ENCODE measurements around the gene MEI1.

Gene MEI1

DNA sequence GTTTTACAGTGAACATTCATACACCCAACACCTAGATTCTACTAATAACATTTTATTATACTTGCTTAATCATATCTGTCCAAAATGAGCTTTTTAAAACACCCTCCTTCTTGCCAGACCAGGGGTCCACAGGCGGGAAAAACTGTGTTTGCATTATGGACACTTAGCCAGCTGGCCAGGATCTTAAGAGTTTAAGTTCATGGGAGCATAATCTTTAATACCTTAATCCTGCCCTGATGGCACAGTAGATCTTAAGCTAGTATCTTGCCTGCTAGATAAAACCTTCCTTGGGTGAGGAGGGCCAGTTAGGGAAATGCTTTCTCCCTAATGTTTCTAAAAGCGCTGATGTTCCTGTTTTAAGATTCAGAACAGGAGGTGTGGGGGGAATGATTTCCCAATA is 88.0 kb downstream of the MEI1 start:
- H3K4me3 ChIP-seq (replicated peaks; ENCODE audit: low read depth, low read length) = no peak overlapping the region
- DNase-seq (ENCODE audit: extremely low read depth, low read depth) = no peak
- TF ChIP-seq, protein P1, sequence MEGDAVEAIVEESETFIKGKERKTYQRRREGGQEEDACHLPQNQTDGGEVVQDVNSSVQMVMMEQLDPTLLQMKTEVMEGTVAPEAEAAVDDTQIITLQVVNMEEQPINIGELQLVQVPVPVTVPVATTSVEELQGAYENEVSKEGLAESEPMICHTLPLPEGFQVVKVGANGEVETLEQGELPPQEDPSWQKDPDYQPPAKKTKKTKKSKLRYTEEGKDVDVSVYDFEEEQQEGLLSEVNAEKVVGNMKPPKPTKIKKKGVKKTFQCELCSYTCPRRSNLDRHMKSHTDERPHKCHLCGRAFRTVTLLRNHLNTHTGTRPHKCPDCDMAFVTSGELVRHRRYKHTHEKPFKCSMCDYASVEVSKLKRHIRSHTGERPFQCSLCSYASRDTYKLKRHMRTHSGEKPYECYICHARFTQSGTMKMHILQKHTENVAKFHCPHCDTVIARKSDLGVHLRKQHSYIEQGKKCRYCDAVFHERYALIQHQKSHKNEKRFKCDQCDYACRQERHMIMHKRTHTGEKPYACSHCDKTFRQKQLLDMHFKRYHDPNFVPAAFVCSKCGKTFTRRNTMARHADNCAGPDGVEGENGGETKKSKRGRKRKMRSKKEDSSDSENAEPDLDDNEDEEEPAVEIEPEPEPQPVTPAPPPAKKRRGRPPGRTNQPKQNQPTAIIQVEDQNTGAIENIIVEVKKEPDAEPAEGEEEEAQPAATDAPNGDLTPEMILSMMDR (IDR thresholded peaks at IDR 0.05; ENCODE audit: low read depth, low read length, missing control alignments) = no peak

DNA sequence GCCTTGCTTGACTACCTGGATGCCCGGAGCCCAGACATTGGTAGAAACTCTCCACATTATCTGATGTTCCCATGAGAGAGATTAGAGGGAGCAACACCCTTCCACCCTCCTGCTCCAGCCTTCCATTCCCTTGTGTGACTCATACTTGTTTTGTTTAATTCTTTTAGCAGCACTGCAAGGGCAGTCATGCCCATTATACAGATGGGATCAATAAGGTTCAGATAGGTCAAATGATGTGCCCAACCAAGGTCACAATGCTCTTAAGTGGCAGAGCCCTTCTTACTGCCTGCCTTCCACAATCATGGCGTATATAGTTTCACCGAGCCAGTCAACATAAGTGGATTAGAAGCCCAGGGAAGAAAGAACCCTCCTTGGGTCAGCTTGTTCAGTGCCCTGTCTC is 94.6 kb downstream of the MEI1 start:
- H3K4me3 ChIP-seq (replicated peaks; ENCODE audit: low read depth, low read length) = no peak overlapping the region
- DNase-seq (ENCODE audit: extremely low read depth, low read depth) = no peak
- TF ChIP-seq, protein P1 (IDR thresholded peaks at IDR 0.05; ENCODE audit: low read depth, low read length, missing control alignments) = no peak

DNA sequence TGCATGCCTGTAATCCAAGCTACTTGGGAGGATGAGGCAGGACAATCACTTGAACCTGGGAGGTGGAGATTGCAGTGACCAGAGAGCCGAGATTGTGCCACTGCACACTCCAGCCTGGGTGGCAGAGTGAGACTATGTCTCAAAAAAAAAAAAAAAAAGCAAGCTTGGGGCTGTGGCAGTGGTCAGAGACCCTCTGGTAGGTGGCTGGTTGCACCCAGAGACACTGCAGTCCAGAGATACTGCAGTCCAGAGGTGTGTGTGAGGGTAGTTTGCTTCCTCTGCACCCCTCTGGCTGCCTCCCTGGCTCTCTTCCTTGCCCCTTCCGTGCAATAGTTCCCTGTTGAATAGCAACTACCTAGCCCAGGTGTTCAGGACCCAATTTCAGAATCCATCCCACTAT is 99.4 kb downstream of the MEI1 start:
- no peak for DNase-seq (ENCODE audit: extremely low read depth, low read depth)
- H3K4me3 ChIP-seq (replicated peaks; ENCODE audit: low read depth, low read length) = no peak overlapping the region
- TF ChIP-seq, protein P1 (IDR thresholded peaks at IDR 0.05; ENCODE audit: low read depth, low read length, missing control alignments) = no peak

DNA sequence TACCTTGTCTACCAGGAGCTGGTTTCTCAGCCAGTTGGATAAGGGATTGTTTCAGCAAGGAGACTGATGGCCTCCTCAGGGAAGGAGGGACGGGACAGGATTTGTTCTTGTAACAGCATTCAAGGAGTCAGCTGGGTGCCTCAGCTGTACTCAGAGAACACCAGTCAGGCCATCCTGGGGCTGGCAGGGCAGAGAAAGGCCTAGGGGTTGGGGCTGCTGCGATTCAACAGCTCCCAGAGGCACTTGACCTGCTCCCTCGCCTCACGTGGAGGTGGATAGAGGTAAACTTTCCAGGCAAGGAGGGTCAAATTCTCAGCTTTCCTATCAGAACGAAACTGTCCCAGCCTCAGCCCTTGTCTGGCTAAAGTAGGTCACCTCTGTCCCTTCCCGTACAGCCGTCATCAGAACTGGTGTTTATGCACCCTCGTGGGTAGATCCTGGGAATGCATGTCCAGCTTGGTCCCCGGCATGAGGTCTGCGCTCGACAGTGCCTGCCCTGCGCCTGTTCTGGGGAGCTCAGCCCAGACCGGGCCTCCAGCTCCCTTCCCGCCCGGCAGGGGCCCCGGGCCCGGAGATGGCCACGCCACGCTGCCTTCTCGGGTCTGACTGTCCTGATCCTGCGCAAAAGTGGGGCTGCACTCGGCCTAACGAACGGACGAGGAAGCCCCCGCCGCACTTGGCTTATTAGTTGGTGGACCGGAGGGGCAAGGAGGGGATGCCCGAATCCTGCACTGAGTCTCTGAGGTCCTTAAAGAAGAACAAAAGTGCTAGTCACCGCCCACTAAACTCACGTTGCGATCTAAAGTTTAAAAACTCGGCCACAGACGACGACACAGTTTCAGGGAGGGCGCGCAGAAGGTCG is 100.4 kb downstream of the MEI1 start:
- DNase-seq (ENCODE audit: extremely low read depth, low read depth) = no peak
- H3K4me3 ChIP-seq (replicated peaks; ENCODE audit: low read depth, low read length) = peak overlapping the region; percentile 85
- TF ChIP-seq, protein P1 (IDR thresholded peaks at IDR 0.05; ENCODE audit: low read depth, low read length, missing control alignments) = no peak

DNA sequence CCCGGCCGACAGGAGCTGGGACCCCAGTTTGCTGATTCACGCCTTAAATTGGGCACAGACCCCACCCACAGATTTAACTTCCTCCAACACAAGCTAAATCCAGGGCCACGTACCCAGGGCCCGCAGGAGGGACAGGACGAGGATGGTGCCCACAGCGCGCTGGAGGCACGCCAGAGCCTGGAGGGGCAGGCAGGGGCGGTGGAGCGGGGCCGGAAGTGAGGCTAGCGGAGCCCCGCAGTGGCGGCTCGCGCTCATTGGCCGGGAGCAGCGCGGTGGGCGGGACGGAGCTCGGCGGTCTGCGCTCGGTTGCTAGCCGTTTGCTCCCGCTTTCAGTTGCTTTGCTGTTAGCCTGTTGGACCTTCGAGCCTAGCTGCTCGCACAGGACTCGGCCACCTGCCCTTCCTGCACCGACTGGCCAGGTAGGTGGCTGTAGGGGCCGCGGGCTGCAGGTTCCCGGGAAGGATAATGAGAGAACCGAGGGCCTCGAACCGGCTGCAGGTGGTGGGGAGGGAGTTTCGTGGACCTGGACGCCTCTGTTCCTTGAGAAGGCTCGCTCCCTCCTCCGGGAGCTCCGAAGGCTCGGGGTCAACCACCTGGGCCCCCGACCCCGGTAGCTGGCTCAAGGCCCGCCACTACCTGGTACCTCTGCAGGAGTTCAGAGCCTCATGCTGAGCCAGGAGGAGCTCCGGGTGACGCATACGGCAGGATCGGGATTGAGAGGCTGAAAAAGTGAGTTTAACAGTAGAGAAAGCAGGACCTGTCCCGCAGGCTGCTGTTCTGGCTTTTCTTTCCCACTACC is 101.2 kb downstream of the MEI1 start, which contains the start of gene CCDC134:
Gene CCDC134 (plus strand): TSS at position 332 of the 799 bp plus-strand sequence. CDS start 8,212 bp downstream, outside the sequence.
- H3K4me3 ChIP-seq (replicated peaks; ENCODE audit: low read depth, low read length) = peak within 1 kb of the TSS; percentile 85
- TF ChIP-seq, protein P1 (IDR thresholded peaks at IDR 0.05; ENCODE audit: low read depth, low read length, missing control alignments) = no peak
- peak; percentile 48 for DNase-seq (ENCODE audit: extremely low read depth, low read depth)

DNA sequence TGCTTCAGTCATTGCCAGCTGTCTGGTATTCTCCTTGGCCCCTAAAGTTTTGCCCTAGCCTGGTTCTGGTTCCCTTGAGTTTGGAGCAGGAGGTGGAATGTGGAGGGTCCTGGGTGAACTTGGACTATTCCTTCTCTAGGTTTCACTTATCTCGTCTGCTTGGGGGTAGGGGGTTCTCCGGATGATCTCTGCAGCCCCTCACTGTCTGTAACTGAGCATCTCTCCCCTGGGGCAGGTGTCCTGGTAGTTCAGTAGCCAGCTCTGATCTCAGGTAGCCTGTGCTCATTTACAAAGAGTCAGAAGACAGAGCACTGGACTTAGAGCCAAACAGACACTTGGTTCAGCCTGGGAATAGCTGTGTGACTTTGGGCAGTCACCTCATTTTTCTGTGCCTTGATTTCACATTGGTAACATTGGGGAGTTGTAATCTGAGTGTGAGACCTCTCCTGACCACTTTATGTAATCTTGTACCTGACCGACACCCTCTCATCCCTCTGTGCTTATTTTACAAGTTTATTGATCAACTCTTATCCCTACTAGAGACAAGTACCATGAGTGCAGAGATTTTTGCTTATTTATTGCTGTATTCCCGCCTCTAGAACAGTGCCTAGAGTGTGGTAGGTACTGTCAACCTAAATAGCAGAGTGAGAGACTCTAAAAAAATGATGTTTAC is 102.0 kb downstream of the MEI1 start:
- peak overlapping the region; percentile 85 for H3K4me3 ChIP-seq (replicated peaks; ENCODE audit: low read depth, low read length)
- no peak for DNase-seq (ENCODE audit: extremely low read depth, low read depth)
- TF ChIP-seq, protein P1 (IDR thresholded peaks at IDR 0.05; ENCODE audit: low read depth, low read length, missing control alignments) = no peak

All from HFF-Myc (cell line).